ENCODE data around the gene ZBED5. TPM values are rescaled to one million over a fixed set of nuclear protein-coding genes. Genes with fewer than 3 reads are reported as not detected.

ZBED5 gene
- total and polyA plus RNA-seq, 2 of the 4 experiments (the other 2 are of a cell fraction) = 28.2 to 30.8 TPM

- POLR2A ChIA-PET (ENCODE audit: unreplicated experiment) = no interaction called here
- peaks cover 7% of the 10 kb centered on the region for H3K9me1 ChIP-seq (ENCODE audit: insufficient read depth, low read length)
- no peaks in the 10 kb centered on the region for H3K9me3 ChIP-seq (ENCODE audit: control insufficient read depth, insufficient read depth, low read length)
Observed at GRCh38 chr11:10846660-10847059, 11.2 kb downstream of the ZBED5 start.

More at GRCh38 chr11:10846660-10847059, 11.2 kb downstream of the ZBED5 start:
- Histone ChIP-seq H3K4me2 (ENCODE audit: low read depth, low read length) (no peak overlapping the region), H2BK15ac (ENCODE audit: low read depth, low read length) (no peak overlapping the region), H3K4me1 (ENCODE audit: control insufficient read depth, insufficient read depth, low read length) (peaks cover 2% of the 10 kb centered on the region; the same call in 1 of the 2 replicates), H3K9ac (ENCODE audit: low read depth, low read length) (no peak overlapping the region), H3K18ac (ENCODE audit: low read depth, low read length) (no peak overlapping the region), H4K8ac (ENCODE audit: low read depth in 2 of 2, low read length in 2 of 2) (no peak overlapping the region), H2AK5ac (ENCODE audit: low read depth, low read length) (no peak overlapping the region), H4K20me1 (ENCODE audit: insufficient read depth, low read length) (no peaks in the 10 kb centered on the region), H3K23ac (ENCODE audit: low read depth, low read length) (no peak overlapping the region), H4K5ac (ENCODE audit: low read depth, low read length) (no peak overlapping the region), H3K4me3 (ENCODE audit: insufficient read depth, low read depth, low read length) (no peak overlapping the region), H2AK9ac (replicated peaks; ENCODE audit: low read depth, low read length, poor library complexity) (no peak overlapping the region), H2BK120ac (ENCODE audit: low read depth, low read length) (no peak overlapping the region), H2BK5ac (ENCODE audit: low read depth, low read length, poor library complexity, severe bottlenecking) (no peak overlapping the region), H2AFZ (replicated peaks; ENCODE audit: low read length, poor library complexity) (no peak overlapping the region), H2BK20ac (ENCODE audit: low read depth, low read length) (no peak overlapping the region), H3K27ac (ENCODE audit: insufficient read depth, low read length) (no peak overlapping the region), H4K91ac (ENCODE audit: insufficient read depth, low read depth, low read length) (no peak overlapping the region), H3K14ac (replicated peaks; ENCODE audit: low read depth, low read length) (no peak overlapping the region), H3K27me3 (ENCODE audit: control insufficient read depth, insufficient read depth, low read length) (no peaks in the 10 kb centered on the region), H3K79me1 (ENCODE audit: low read depth in 1 of 2, low read length in 2 of 2) (peaks cover 11 to 21% of the 10 kb centered on the region in 2 experiments; a peak in 3 of 4 replicates), H3K4ac (ENCODE audit: low read depth, low read length) (no peak overlapping the region), H3K56ac (ENCODE audit: extremely low read depth, insufficient read depth, low read length) (no peak overlapping the region), H3K36me3 (ENCODE audit: control insufficient read depth, insufficient read depth, low read length) (no peaks in the 10 kb centered on the region)
- ATAC-seq (ENCODE audit: low read depth) (no peak), DNase-seq (no peak)
- no TSS peak for BruUV-seq (replicated peaks)
- dilution Hi-C loops (cut with HindIII; ENCODE audit: low sequenced_read_pairs, unreplicated experiment) (no loop called here), in situ Hi-C loops (cut with MboI; ENCODE audit: low sequenced_read_pairs) (no loop called here), intact Hi-C loops (cut with micrococcal nuclease) (no loop called here)
- no peak for TF ChIP-seq BHLHE40 (IDR thresholded peaks at IDR 0.05; ENCODE audit: low read depth, low read length)
- TF ChIP-seq FOS (IDR thresholded peaks at IDR 0.05; ENCODE audit: low read depth, low read length) = no peak
- no peak for TF ChIP-seq RCOR1 (IDR thresholded peaks at IDR 0.05; ENCODE audit: insufficient replicate concordance, low read length)
- no peak for TF ChIP-seq MAFK (IDR thresholded peaks at IDR 0.05; ENCODE audit: low read depth, low read length)
- no peak for TF ChIP-seq NFE2L2 (IDR thresholded peaks at IDR 0.05; ENCODE audit: low read depth, low read length)
- TF ChIP-seq CHD1 (IDR thresholded peaks at IDR 0.05; ENCODE audit: low read depth, low read length) = no peak
- TF ChIP-seq POLR2A (IDR thresholded peaks at IDR 0.05; ENCODE audit: low read depth, low read length) = no peak
- TF ChIP-seq CEBPB (IDR thresholded peaks at IDR 0.05; ENCODE audit: low read depth, low read length) = no peak
- no peak for TF ChIP-seq SMC3 (IDR thresholded peaks at IDR 0.05; ENCODE audit: low read depth, low read length)
- no peak for TF ChIP-seq MXI1 (IDR thresholded peaks at IDR 0.05; ENCODE audit: borderline replicate concordance, low read depth, low read length)
- TF ChIP-seq RFX5 (IDR thresholded peaks at IDR 0.05; ENCODE audit: low read depth, low read length) = no peak
- no peak for TF ChIP-seq MAZ (IDR thresholded peaks at IDR 0.05; ENCODE audit: borderline replicate concordance, low read depth, low read length)
- TF ChIP-seq USF2 (IDR thresholded peaks at IDR 0.05; ENCODE audit: low read depth, low read length) = no peak
- no peak for TF ChIP-seq CTCF (conservative IDR thresholded peaks at IDR 0.05; ENCODE audit: low read depth, low read length)
- TF ChIP-seq RAD21 (IDR thresholded peaks at IDR 0.05; ENCODE audit: low read length) = no peak
- no peak for TF ChIP-seq ELK1 (IDR thresholded peaks at IDR 0.05; ENCODE audit: borderline replicate concordance, low read depth, low read length)
- CTCF ChIA-PET = no interaction called here
